Neutrophil (primary cell): ENCODE measurements around the gene FMO4.
"Not testable (repeated sequence)": the region's sequence is repeated elsewhere in the genome, so short reads cannot be mapped to it uniquely, and the experiment has no call there.

Experiments
- H3K27ac ChIP-seq: fragments of 200-600 bp; sonication (generic); 2 replicates; pipeline ENCODE4 v1.5.1; 2016; ENCODE audit warnings: mild to moderate bottlenecking, moderate library complexity
- H3K27me3 ChIP-seq: fragments of 200-600 bp; sonication (generic); 2 replicates; pipeline ENCODE4 v1.6.0; 2016; ENCODE audit warnings: mild to moderate bottlenecking
- H3K36me3 ChIP-seq: fragments of 200-600 bp; sonication (generic); 2 replicates; pipeline ENCODE4 v1.5.1; 2017
- H3K4me1 ChIP-seq, 2 experiments: fragments of 200-600 bp in 1 of 2; sonication (generic) in 1 of 2; 1 replicate in 1 of 2; 2 replicates in 1 of 2; pipeline versions ENCODE4 v1.5.1 to v1.6.1; 2013 to 2016; ENCODE audit warnings: low read depth in 1 of 2, low read length in 1 of 2, mild to moderate bottlenecking in 1 of 2, moderate library complexity in 1 of 2; ENCODE audit not compliant: control insufficient read depth in 1 of 2, insufficient read depth in 1 of 2
- H3K4me3 ChIP-seq, 2 experiments: fragments of 200-600 bp in 1 of 2; sonication (generic) in 1 of 2; 1 replicate in 1 of 2; 2 replicates in 1 of 2; pipeline ENCODE4 v1.5.1; 2013 to 2016; ENCODE audit warnings: low read depth in 1 of 2, low read length in 1 of 2, mild to moderate bottlenecking in 1 of 2, moderate library complexity in 1 of 2
- H3K9me3 ChIP-seq: fragments of 200-600 bp; sonication (generic); 2 replicates; pipeline ENCODE4 v1.5.1; 2016
- TF ChIP-seq, protein P1 (sequence below): fragments of 200-600 bp; sonication (generic); IDR thresholded peaks from 2 replicates; pipeline ENCODE4 v1.5.1; 2016; ENCODE audit warnings: antibody characterized with exemption

Gene FMO4

GRCh38 chr1:171372418-171373084 is 58.6 kb downstream of the FMO4 start:
- Histone ChIP-seq H3K27ac (no peak overlapping the region), H3K9me3 (no peaks in the 10 kb centered on the region), H3K4me1 (no peaks in the 10 kb centered on the region), H3K36me3 (no peaks in the 10 kb centered on the region), H3K27me3 (no peaks in the 10 kb centered on the region), H3K4me3 (no peak overlapping the region)
- TF ChIP-seq, protein P1, sequence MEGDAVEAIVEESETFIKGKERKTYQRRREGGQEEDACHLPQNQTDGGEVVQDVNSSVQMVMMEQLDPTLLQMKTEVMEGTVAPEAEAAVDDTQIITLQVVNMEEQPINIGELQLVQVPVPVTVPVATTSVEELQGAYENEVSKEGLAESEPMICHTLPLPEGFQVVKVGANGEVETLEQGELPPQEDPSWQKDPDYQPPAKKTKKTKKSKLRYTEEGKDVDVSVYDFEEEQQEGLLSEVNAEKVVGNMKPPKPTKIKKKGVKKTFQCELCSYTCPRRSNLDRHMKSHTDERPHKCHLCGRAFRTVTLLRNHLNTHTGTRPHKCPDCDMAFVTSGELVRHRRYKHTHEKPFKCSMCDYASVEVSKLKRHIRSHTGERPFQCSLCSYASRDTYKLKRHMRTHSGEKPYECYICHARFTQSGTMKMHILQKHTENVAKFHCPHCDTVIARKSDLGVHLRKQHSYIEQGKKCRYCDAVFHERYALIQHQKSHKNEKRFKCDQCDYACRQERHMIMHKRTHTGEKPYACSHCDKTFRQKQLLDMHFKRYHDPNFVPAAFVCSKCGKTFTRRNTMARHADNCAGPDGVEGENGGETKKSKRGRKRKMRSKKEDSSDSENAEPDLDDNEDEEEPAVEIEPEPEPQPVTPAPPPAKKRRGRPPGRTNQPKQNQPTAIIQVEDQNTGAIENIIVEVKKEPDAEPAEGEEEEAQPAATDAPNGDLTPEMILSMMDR = no peak

- not testable (repeated sequence) for H3K4me1 ChIP-seq, H3K27me3 ChIP-seq, H3K36me3 ChIP-seq, H3K4me3 ChIP-seq, H3K9me3 ChIP-seq, H3K27ac ChIP-seq
Measured at GRCh38 chr1:171373357-171374122, 59.6 kb downstream of the FMO4 start.

DNA sequence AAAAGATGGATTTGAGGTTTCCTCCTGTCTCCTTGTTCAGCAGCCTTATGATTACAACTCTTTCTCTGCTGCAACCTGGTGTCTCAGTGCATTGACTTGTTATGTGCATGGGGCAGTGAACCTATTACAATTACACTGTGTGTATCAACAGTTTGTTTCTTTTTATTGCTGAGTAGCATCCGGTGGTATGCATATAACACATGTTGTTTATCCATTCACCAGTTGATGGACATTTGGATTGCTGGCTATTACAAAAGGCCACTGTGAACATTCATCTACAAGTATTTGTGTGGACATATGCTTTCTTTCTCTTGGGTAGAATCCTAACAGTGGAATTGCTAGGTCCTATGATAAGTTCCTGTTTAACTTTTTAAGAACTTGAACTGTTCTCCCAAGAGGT is 65.9 kb downstream of the FMO4 start:
- Histone ChIP-seq H3K36me3 (no peaks in the 10 kb centered on the region), H3K27ac (no peak overlapping the region), H3K27me3 (no peaks in the 10 kb centered on the region), H3K4me3 (no peak overlapping the region), H3K4me1 (no peaks in the 10 kb centered on the region), H3K9me3 (no peaks in the 10 kb centered on the region)
- TF ChIP-seq, protein P1 = no peak

DNA sequence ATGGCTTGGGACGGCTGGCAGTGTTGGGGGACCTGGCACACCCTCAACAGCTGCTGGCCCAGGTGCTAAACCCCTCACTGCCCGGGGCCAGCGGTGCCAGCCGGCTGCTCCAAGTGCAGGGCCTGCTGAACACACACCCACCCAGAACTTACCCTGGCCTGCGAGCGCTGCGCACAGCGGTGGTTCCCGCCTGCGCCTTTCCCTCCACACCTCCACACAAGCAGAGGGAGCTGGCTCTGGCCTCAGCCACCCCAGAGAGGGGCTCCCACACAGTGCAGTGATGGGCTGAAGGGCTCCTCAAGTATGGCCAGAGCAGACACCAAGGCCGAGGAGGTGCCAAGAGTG is 67.9 kb downstream of the FMO4 start:
- no peak overlapping the region for H3K4me3 ChIP-seq
- no peaks in the 10 kb centered on the region for H3K27me3 ChIP-seq
- H3K36me3 ChIP-seq = no peaks in the 10 kb centered on the region
- no peaks in the 10 kb centered on the region for H3K4me1 ChIP-seq
- TF ChIP-seq, protein P1 = no peak
- H3K9me3 ChIP-seq = no peaks in the 10 kb centered on the region
- no peak overlapping the region for H3K27ac ChIP-seq

DNA sequence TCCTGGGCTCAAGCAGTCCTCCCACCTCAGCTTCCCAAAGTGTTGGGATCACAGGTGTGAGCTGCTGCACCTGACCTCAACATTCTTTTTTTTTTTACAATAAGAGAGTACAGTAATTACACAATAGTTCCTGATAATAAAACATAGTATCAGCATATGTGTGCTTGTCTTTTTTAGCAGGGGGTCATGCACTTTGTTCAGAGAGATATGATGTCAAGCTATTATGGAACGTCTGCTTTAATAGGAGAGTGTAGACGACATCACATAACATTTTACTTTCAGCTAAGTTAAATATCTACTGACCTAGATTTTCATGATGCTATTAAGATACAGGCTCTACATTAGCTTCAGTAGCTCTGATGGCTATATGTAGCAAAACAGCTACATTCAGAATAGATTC is 70.5 kb downstream of the FMO4 start:
- Histone ChIP-seq H3K9me3 (no peaks in the 10 kb centered on the region), H3K36me3 (no peaks in the 10 kb centered on the region), H3K27ac (no peak overlapping the region), H3K27me3 (no peaks in the 10 kb centered on the region), H3K4me3 (no peak overlapping the region), H3K4me1 (no peaks in the 10 kb centered on the region)
- TF ChIP-seq, protein P1 = no peak

DNA sequence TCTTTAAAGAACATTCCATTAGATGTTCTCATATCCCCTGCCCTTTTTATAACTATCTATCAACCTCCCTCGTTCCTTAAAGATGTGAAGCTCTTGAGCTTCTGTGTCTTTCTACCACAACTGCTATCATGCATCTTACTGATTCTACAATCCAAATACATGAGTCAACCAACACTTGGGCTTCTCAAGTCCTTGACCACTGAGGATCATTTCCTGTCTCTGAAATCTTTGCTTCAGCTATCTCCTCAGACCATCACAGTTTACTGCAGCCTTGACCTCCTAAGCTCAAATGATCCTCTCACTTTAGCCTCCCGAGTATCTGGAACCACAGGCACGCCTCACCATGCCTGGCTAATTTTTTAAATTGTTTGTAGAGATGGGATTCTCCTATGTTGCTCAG is 75.2 kb downstream of the FMO4 start:
- no peaks in the 10 kb centered on the region for H3K36me3 ChIP-seq
- no peaks in the 10 kb centered on the region for H3K9me3 ChIP-seq
- TF ChIP-seq, protein P1 = no peak
- H3K4me1 ChIP-seq = no peaks in the 10 kb centered on the region
- H3K27me3 ChIP-seq = no peaks in the 10 kb centered on the region
- H3K4me3 ChIP-seq = no peak overlapping the region
- no peak overlapping the region for H3K27ac ChIP-seq

- not testable (repeated sequence) for H3K27me3 ChIP-seq, H3K27ac ChIP-seq, H3K4me3 ChIP-seq, H3K4me1 ChIP-seq, H3K9me3 ChIP-seq, H3K36me3 ChIP-seq
Measured at GRCh38 chr1:171390740-171391139, 76.8 kb downstream of the FMO4 start.
